Tibial nerve (tissue), 4 donors: ENCODE data around the gene TBC1D22A. TPM values are rescaled to one million over a fixed set of nuclear protein-coding genes. Genes with fewer than 3 reads are reported as not detected.

Experiments used
- DNase-seq, 2 donors: peaks; one replicate each; pipeline ENCODE4 v3.0.0-alpha.2; 2019; ENCODE audit warnings: low spot score in 2 of 2
- H3K27ac ChIP-seq, 4 donors: fragments of 200-600 bp; sonication (generic) in 3 of 4; one replicate each; pipeline ENCODE4 v1.5.1; 2017 to 2019; ENCODE audit warnings: mild to moderate bottlenecking in 1 of 4
- H3K27me3 ChIP-seq, 2 donors: fragments of 200-600 bp; sonication (generic) in 1 of 2; one replicate each; pipeline versions ENCODE4 v1.5.1 to v1.6.0; 2017 to 2019
- H3K36me3 ChIP-seq, 3 donors: fragments of 200-600 bp; sonication (generic); one replicate each; pipeline ENCODE4 v1.5.1; 2018 to 2019
- H3K4me1 ChIP-seq, 4 donors: fragments of 200-600 bp; sonication (generic) in 3 of 4; one replicate each; pipeline ENCODE4 v1.5.1; 2017 to 2019
- H3K4me3 ChIP-seq, 4 donors: fragments of 200-600 bp; sonication (generic) in 3 of 4; one replicate each; pipeline ENCODE4 v1.5.1; 2017 to 2019; ENCODE audit warnings: mild to moderate bottlenecking in 1 of 4, moderate library complexity in 1 of 4
- H3K9me3 ChIP-seq, 4 donors: fragments of 200-600 bp; sonication (generic) in 3 of 4; one replicate each; pipeline ENCODE4 v1.5.1; 2017 to 2019
- CTCF ChIP-seq, 5 experiments: fragments of 200-600 bp in 3 of 5; fragments of 450-650 bp in 2 of 5; sonication (generic) in 3 of 5; IDR thresholded peaks; one replicate each; pipeline ENCODE4 v1.5.1; 2016 to 2019; ENCODE audit warnings: antibody characterized with exemption in 5 of 5, mild to moderate bottlenecking in 3 of 5, moderate library complexity in 2 of 5
- EP300 ChIP-seq, 2 donors: sonication (generic); formaldehyde crosslinking; IDR thresholded peaks; one replicate each; pipeline ENCODE4 v1.6.1; 2017; ENCODE audit warnings: antibody characterized with exemption in 2 of 2, mild to moderate bottlenecking in 1 of 2
- POLR2A ChIP-seq, 2 donors: fragments of 450-650 bp; IDR thresholded peaks; one replicate each; pipeline ENCODE4 v1.6.1; 2017; ENCODE audit warnings: antibody characterized with exemption in 2 of 2, mild to moderate bottlenecking in 2 of 2, moderate library complexity in 2 of 2
- WGBS, 2 donors: methylation state at CpG; one replicate each; pipeline ENCODE4 v1.1.5; 2018; 5-methylcytosine and 5-hydroxymethylcytosine counted together
- total RNA-seq, 4 donors: library from RNA; depleted of rRNA; stranded (reverse); fragments of >200 nt; gene quantifications; one replicate each; pipeline ENCODE4 v1.1.0, GENCODE V29; 2016

The TBC1D22A gene
- total RNA-seq, 4 donors from 2014 or later, result 27.3 to 35.4 (median 29.3) TPM

- Histone ChIP-seq H3K9me3 (no peaks in the 10 kb centered on the region), H3K4me1 (peaks cover 0 to 7% (median 0%) of the 10 kb centered on the region in 4 donors), H3K27me3 (no peaks in the 10 kb centered on the region), H3K36me3 (peaks cover 0 to 60% (median 0%) of the 10 kb centered on the region in 3 donors), H3K4me3 (no peak overlapping the region), H3K27ac (no peak overlapping the region)
- TF ChIP-seq POLR2A (IDR thresholded peaks at IDR 0.05) (no peak), EP300 (IDR thresholded peaks at IDR 0.05) (no peak), CTCF (IDR thresholded peaks at IDR 0.05) (no peak)
- DNase-seq, result no peak
- 79 to 88% methylated on average over 9 of the region's 9 CpGs for WGBS, 2 donors
These were observed 293.9 kb downstream of the TBC1D22A start for GRCh38 chr22:47056361-47056760.

GRCh38 chr22:47056776-47057470 lies 294.5 kb downstream of the TBC1D22A start:
- Histone ChIP-seq H3K27ac (no peak overlapping the region), H3K4me1 (peaks cover 0 to 1% (median 0%) of the 10 kb centered on the region in 4 donors), H3K4me3 (no peak overlapping the region), H3K9me3 (no peaks in the 10 kb centered on the region), H3K36me3 (peaks cover 0 to 63% (median 0%) of the 10 kb centered on the region in 3 donors), H3K27me3 (no peaks in the 10 kb centered on the region)
- WGBS, 2 donors, result 93 to 94% methylated on average over 18 of the region's 18 CpGs
- no peak for DNase-seq
- TF ChIP-seq CTCF (IDR thresholded peaks at IDR 0.05) (no peak), POLR2A (IDR thresholded peaks at IDR 0.05) (no peak), EP300 (IDR thresholded peaks at IDR 0.05) (no peak)

GRCh38 chr22:47057916-47058585 lies 295.6 kb downstream of the TBC1D22A start:
- WGBS, 2 donors, result 92% methylated on average over 11 to 15 of the region's 16 CpGs
- H3K27ac ChIP-seq, result no peak overlapping the region
- H3K9me3 ChIP-seq, result no peaks in the 10 kb centered on the region
- peaks cover 0 to 73% (median 0%) of the 10 kb centered on the region in 3 donors for H3K36me3 ChIP-seq
- no peak overlapping the region for H3K4me3 ChIP-seq
- no peaks in the 10 kb centered on the region for H3K4me1 ChIP-seq
- no peaks in the 10 kb centered on the region for H3K27me3 ChIP-seq
- no peak for TF ChIP-seq CTCF (IDR thresholded peaks at IDR 0.05)
- TF ChIP-seq EP300 (IDR thresholded peaks at IDR 0.05), result no peak
- no peak for TF ChIP-seq POLR2A (IDR thresholded peaks at IDR 0.05)
- DNase-seq, result no peak

GRCh38 chr22:47059076-47059475 lies 296.6 kb downstream of the TBC1D22A start:
- DNase-seq, result no peak
- no peaks in the 10 kb centered on the region for H3K4me1 ChIP-seq
- H3K27ac ChIP-seq, result no peak overlapping the region
- no peaks in the 10 kb centered on the region for H3K27me3 ChIP-seq
- no peaks in the 10 kb centered on the region for H3K9me3 ChIP-seq
- H3K36me3 ChIP-seq, result peaks cover 0 to 74% (median 0%) of the 10 kb centered on the region in 3 donors
- 89 to 97% methylated on average over 11 to 13 of the region's 15 CpGs for WGBS, 2 donors
- H3K4me3 ChIP-seq, result no peak overlapping the region
- TF ChIP-seq POLR2A (IDR thresholded peaks at IDR 0.05), result no peak
- no peak for TF ChIP-seq CTCF (IDR thresholded peaks at IDR 0.05)
- TF ChIP-seq EP300 (IDR thresholded peaks at IDR 0.05), result no peak

GRCh38 chr22:47059701-47060161 lies 297.3 kb downstream of the TBC1D22A start:
- WGBS, 2 donors, result 82% methylated on average over 12 of the region's 12 CpGs
- no peak for DNase-seq
- H3K27me3 ChIP-seq, result no peaks in the 10 kb centered on the region
- TF ChIP-seq CTCF (IDR thresholded peaks at IDR 0.05) (no peak), POLR2A (IDR thresholded peaks at IDR 0.05) (no peak), EP300 (IDR thresholded peaks at IDR 0.05) (no peak)
- H3K36me3 ChIP-seq, result peaks cover 0 to 70% (median 0%) of the 10 kb centered on the region in 3 donors
- H3K4me1 ChIP-seq, result no peaks in the 10 kb centered on the region
- no peak overlapping the region for H3K27ac ChIP-seq
- no peak overlapping the region for H3K4me3 ChIP-seq
- H3K9me3 ChIP-seq, result no peaks in the 10 kb centered on the region
